DOHH2 (cell line): Measurements from ENCODE around the gene NRXN3.

ENCODE experiments used
- CTCF ChIP-seq: fragments of 200-600 bp; sonication (generic); IDR thresholded peaks from one replicate; pipeline ENCODE4 v1.5.1; 2014; ENCODE audit warnings: antibody characterized with exemption, mild to moderate bottlenecking, low read depth, low read length; ENCODE audit not compliant: poor library complexity, severe bottlenecking
- EZH2phosphoT487 ChIP-seq: fragments of 200-600 bp; sonication (generic); IDR thresholded peaks from 2 replicates; pipeline ENCODE4 v1.6.1; 2017; ENCODE audit warnings: borderline replicate concordance, mild to moderate bottlenecking, antibody characterized with exemption, low read length, moderate library complexity, mixed read lengths

GRCh38 chr14:79293482-79294177 lies 1123.5 kb downstream of the NRXN3 start:
- TF ChIP-seq CTCF (no peak), EZH2phosphoT487 (no peak)
